NCI-H524 (cell line): Measurements from ENCODE around the gene THSD4.
"Not testable (repeated sequence)": the region's sequence is repeated elsewhere in the genome, so short reads cannot be mapped to it uniquely, and the experiment has no call there.

ENCODE experiments used
- DNase-seq, 2 experiments: peaks; one replicate each; lab custom pipeline; 2025; lab: John Stamatoyannopoulos, UW

THSD4 gene

DNA sequence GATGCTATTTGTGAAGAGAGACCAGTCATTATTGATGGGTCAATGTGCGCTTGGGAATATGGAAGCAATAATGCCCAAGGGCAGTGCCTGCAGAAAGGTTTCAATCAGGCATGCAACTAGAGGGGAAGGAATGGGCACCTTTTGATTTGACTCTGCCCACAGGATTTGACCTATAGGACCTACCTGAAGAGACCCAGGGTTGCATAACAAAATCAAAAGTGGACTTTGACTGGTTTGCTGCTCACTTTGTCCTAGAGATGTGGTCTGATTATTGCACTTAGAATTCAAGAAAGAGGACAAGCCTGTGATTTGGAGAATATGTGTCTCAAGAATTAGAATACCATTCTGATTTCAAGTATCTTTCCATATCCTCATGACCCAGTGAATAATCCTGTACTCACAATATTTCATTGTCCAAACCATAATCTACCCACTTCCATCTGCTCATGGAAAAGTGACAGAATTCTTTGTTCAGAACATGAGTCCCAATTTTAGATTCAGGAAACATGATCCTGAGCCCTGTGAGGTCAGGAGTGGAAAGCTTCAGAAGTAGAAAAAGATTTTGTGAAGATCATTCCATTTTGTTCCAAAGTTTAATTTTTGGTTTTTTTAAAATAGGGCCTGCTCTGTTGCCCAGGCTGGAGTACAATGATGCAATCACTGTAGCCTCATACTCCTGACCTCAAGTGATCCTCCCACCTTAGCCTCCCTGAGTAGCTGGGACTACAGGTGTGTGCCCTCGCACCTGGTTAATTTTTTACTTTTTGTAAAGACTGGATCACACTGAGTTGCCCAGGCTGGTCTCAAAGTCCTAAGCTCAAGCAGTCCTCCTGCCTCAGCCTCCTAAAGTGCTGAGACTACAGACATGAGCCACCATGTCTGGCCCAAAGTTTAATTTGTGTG is 543.8 kb downstream of the THSD4 start:
- DNase-seq, result no peak

DNA sequence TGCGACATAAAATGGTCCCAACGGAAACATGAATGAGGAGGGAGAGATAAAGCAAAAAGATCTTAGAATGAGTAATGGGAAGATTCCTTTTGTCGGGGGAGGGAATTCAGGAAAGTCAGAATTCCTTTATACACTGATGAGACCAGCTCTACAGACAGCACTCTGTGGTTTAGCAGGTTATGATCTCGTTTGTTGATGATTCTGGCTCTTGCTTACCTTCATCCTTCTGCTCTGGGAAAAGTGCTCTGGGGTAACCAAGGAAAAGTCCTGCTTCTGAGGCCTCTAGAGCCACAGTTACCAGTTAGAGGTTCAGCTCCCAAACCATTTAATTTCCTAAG is 544.4 kb downstream of the THSD4 start:
- no peak for DNase-seq

DNA sequence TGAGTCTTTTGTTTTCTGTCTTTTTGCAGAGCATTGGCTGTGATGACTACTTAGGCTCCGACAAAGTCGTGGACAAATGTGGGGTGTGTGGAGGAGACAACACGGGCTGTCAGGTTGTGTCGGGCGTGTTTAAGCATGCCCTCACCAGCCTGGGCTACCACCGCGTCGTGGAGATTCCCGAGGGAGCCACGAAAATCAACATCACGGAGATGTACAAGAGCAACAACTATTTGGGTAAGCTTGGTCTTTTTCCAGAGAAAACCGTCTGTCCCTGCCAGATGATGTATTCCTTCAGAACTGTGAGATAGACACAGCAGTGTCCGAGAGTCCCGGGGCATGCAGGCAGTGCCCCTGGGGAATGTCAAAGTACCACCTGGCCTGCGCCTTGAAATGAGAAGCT is 545.2 kb downstream of the THSD4 start:
- peak in 1 of 2 experiments; percentile 22 for DNase-seq

DNA sequence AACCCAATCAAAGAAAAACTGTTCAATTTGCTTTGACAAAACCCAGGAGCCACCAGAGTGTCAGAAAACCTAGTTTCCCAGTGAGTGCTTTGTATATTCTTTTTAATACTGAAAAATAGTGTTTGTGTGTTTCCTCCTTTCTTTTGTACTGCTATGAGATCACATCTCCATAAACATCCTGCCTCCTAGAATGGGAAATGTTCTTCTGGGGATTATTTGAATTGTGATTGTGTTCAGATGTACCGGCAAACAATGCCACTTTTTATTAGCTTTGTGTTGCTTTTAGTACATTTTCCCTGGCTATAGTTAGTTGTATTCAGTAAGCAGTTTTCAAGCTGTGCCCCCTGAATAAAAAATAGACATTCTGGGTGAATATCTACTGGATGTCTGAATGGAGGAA is 547.0 kb downstream of the THSD4 start:
- DNase-seq, result no peak

DNA sequence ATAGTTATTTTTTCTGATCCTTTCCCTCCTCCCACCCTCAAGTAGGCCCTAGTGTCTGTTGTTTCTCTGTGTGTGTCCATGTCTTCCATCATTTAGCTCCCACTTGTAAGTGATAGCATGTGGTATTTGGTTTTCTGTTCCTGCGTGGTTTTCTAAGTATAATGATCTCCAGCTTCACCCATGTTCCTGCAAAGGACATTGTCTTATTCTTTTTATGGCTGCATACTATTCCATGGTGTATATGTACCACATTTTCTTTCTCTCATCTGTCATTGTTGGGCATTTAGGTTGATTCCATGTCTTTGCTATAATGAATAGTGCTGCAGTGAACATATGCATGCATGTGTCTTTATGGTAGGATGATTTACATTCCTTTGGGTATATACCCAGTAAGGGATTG is 549.4 kb downstream of the THSD4 start:
- DNase-seq, result no peak

DNA sequence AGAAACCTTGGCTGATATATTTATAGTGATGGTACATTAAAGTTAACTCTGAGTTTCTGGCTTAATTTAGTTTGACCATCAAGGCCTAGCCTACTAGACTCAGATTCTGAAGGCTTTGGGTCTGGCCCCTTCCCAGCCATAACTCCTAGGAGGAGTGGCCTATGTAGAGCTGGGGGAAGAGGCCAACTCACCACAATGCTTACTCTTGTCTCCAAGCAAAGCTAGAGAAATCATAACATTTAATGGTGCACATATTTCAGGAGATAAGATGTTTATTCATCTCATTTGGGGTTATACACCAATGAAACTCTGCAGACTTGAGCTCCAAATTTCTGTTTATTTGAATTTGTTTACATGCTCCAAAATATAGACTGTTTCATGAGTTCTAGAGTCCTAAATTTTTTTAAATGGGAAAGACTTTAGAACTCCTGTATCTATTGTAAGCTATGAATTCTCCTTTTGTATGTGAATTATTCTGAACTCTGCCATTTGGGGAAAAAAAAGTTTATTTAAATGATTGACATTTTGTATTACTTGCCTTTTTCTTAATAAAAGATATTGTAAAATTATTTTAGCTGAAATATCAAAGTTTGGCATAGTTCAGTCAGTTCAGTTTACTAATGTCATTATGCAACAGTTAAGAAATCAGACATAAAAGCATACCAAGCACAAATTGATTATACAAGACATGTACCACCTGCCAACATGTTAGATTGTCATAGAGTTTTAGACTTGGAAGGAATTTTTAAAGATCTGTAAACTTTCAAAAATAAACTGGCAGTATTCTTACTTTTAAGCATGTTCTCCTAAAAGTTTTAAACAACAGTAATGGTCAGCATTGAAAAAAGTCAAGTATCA is 551.7 kb downstream of the THSD4 start:
- no peak for DNase-seq

DNA sequence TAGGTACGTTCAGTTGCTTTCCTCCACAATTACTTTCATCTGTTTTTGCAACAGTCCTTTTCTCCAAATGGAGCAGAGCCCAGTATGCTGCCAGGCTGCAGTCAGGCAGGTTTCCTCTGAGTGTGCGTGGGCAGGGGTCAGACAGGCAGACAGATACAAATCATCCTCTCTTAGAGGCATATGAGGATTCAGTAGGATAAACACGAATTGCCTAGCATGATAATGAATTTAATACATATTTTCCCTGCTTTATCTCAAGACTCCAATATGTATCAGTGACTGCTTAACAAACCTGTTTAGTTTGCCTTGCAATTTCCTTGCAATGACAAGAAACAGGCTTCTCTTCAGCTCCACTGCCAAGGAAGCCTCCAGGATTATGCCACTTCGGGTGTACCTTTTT is 554.4 kb downstream of the THSD4 start:
- DNase-seq, result no peak

DNA sequence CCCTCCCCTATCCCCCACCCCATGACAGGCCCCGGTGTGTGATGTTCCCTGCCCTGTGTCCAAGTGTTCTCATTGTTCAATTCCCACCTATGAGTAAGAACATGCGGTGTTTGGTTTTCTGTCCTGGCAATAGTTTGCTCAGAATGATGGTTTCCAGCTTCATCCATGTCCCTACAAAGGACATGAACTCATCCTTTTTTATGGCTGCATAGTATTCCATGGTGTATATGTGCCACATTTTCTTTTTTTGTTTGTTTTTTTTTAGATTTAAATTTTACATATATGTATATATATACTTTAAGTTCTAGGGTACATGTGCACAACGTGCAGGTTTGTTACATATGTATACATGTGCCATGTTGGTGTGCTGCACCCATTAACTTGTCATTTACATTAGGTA is 555.0 kb downstream of the THSD4 start:
- DNase-seq, result not testable (repeated sequence)

DNA sequence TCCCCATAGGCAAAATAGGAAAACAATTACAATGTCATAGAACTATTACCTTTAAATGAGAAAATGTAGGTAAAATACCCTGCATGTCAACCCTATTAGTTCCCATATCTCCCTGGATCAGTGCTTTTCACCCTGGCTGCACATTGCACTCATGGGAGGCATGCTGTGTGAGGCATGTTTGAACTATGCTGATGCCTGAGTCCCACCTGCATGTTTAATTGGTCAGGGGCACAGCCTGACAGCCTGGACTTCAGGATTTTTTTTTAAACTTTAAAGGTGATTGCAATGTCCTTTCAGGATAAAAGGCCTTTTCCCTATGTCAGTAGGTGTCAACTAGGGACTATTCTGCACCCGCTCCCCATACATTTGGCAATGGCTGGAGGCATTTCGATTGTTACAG is 559.1 kb downstream of the THSD4 start:
- no peak for DNase-seq

DNA sequence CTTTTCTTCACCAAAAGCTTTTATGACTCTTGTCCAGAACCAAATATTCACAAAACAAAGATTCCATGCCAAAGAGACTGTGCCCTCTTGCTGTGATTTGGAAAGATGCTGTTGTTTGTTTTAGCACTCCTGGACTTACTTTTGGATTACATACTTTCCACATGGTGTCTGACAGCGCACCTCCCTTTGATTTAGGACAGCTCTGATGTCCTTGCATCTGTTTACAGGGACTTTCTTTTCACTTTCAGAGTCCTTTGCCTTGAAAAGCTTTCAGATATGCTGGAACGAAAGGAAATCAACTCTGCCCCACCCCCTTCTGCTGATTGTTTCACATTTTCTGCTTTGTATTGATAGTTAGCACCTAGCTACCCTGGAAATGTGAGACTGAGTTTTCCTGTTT is 562.1 kb downstream of the THSD4 start:
- DNase-seq, result no peak

DNA sequence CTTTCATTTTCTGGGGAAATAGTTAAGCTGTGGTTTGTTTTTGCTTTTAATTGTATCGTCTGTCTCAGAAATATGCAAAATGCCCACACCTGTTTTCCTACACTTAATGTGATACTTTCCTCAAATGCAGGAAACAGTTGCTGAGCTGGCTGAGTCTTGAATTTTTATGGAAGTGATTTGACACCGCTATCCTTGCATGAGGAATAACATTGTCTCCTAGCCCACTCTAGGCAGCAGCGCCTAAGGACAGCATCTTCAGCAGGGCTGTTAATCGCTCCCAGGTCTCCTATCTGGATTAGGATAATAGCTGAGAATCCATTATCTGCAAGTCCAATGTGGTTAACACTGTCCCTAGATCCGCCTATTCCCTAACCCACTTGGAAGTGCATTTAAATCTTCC is 562.5 kb downstream of the THSD4 start:
- no peak for DNase-seq

DNA sequence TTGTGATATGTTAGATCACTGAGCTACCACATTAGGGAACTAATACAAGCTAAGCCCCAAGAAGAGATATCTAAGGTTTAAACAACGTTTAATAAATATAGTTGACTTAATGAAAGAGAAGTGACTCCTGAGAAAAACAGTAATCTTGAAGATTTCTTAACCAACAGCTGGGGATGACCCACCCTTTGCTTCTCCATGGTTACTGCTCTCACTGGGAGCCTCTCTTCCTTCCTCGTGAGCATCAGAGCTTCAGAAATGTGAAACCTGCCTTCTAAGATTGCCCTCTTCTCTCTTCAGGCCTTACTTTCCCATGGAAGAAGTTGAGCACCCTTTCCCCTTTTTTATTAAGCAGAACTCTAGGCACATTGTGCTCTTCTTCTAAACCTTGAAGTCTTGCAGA is 562.9 kb downstream of the THSD4 start:
- DNase-seq, result no peak

DNA sequence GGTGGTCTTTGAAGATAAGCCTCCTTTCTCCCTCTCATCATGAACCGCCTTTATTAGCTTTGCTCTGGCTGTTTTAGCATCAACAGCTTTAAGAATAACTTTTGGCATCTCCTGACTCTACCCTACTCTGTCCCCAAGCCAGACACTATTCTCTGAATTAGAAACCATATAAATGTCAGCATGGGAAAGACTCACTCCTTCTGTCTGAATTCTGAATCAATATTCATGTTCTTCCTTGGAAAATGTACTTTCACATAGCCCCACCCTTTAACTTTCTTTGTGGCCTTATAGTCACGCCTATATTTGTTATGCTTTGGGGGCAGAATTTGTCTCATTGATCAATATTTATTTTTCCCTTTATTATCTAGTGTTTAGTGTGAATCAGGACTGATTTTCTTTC is 563.3 kb downstream of the THSD4 start:
- no peak for DNase-seq

DNA sequence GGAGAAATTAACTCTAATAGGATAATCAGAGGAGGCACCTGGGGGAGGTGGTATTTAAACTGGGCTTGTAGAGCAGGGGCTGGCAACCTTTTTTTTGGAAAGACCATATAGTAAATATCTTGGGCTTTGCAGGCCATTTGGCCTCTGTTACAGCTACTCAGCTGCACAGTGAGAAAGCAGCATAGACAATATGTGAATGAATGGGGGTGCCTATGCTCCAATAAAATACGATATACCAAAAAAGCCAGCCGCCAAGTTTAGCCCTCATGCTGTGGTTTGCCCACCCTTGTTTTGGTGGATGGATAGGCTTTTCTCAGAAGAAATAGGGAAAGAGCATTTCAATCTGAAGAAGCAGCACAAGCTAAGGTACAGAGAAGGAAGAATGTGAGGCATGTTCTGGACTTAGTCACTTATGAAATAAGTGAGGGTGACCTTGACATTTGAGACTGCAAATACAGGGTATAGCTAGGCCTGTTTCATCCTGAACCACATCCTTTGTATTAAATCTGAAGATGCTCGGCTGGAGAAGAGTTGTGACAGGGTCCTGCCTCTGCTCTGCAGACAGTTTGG is 564.0 kb downstream of the THSD4 start:
- DNase-seq, result no peak

DNA sequence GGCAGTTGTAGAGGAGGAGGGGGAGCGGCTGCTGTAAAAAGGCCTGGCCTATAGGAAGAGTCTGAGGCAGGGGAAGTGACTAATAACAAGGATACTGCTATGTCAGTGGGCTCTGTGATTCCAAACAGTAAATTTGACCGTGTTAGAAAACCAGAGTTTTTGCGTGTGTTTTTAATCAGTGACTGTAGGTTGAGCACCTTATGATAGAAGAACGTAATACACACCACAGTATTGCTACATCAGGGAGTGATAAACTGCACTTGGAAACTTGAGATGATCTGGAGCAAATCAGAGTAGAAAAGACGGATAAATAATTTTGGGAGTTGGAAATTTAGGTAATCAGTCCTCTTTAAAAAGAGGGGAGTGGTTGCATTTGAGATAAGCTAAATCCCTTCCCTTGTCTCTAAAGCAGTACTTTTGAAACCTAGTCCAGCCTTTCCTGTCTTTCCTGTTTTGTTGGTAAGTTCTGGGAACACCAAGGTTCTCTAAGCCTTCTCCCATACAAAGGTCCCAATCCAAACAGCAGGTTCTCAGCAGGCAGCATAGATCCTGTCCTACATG is 564.6 kb downstream of the THSD4 start:
- no peak for DNase-seq

DNA sequence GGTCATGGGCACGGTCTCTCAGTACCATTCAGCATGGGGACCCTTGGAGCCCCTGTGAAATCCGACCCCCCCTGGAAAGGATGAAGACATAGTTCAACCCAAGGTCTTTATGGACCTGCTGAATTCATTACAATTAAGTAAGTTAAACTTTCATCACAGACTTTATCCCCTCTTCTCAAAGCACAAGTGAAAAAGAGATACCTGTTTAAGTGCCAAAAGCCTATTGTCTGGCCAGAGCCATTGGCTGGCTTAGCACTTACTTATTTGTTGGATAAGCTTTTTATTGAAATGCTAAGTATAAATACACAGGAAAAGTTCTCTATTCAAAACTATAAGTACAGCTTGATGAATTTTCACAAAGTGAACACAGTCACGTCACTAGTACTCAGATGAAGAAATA is 566.7 kb downstream of the THSD4 start:
- DNase-seq, result no peak

DNA sequence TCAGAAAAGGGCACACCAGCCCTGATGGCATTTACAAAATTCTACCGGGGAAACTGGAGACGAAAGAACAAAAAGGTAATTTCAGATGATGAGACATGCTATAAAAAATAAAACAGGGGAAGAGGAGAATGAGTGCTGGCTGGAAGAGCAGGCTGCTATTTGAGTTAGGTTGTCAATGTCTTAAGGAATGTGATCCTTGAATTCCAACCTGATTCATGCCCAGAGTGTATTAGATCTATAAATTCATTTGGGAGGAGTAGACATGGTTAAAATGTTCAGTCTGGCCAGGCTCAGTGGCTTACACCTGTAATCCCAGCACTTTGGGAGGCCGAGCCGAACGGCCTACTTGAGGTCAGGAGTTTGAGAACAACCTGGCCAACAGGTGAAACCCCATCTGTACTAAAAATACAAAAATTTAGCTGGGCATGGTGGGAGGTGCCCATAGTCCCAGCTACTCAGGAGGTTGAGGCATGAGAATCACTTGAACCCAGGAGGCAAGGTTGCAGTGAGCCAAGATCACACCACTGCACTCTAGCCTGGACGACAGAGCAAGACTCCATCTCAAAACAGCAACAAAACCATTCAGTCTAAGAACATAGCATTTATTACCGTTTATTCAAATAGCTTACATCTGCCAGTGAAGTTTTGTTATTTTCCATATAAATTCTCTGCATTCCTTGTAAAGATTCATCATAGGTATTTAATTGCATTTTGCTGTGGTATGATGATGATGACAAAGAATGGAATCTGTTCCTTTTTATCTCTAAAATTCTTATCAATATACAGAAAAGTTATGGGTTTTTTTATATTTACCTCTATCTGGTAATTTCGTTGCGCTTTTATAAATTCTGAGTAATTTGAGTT is 568.4 kb downstream of the THSD4 start:
- DNase-seq, result no peak

DNA sequence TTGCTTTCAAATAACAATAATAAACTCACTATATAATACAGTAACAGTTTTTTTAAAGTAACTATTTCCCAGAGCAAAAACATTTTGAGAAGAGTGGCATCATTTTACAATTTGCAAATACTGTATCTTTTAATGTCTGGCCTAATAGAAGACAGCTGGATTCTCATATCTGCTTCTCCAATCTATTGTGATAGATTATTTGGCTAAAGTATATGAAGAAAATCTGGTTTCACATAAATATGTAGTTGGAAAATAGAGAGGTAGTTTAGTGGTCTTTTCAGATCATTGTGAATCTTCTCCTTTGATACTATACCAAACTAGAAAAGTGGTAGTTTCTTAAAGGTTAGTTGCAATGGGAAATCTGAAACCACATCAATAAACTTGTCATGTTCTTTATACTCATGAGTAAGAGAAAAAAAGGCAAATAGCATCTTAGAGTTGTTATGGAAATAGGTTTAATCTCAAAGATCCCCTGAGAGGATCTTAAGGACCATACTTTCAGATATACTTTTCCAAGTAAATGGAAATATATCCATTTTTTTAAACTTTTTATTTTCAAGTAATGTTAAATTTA is 570.2 kb downstream of the THSD4 start:
- no peak for DNase-seq

DNA sequence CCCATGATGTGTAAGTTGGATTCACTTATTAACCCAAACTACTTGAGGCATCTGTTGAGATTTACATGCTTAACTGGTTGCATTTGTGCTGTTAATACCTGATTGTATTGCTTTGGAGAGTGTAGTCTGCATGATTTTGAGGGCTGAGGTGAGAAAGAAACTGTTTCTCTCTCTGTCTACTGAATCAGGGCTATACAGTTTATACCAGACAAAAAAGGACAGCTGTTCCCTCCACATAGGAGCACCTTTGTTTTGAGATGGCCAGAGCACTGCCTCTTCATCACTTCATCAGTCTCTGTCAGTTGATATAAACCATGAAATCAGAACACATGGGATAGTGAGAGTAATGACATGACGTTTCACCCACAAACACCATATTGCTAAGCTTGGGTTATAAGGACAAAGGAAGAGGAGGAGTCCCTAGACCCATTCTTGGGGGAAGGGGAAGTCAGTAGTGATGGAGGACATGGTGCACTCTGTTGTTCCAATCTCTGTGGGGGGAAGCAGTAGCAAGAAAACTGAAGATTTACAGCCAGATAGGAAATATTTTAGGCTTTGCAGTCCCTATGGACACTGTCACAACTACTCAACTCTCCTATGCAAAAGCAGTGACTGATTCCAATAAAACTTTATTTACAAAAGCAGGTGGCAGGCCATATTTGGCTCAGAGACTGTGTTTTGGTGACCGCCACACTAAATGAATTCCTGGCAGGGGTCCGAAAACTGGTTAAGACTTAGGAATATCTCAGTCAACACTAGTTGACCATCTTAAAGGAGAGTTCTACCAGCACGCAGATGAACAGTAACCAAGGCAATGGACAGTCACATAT is 571.2 kb downstream of the THSD4 start:
- DNase-seq, result peak in 1 of 2 experiments; percentile 67

DNA sequence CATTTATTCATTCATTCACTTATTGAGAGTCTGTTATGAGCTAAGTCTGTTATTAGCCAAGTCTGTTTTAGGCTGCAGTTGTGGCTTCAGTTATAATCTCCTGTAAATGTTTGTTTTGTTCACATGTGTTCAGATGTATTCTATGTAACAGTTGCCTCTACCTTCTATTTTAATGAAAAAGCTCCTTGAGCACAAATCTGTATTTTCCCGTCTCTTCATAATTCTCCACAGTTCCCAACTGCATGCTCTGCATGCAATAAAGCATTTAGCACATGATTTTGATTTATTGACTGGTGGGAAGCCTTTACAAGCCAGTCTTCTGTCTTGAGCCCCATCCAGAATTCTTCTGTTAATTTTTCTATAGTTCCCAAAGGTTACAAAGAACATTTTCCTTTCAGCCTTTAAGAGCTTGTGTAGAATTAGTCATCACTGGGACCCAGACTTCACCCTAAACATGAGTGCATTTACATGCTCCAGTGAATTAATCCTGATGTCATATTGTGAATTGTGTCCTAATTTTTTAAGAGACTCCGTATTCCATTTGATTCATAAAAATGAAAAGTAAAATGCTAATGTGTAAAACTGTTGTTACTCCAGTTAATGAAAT is 572.7 kb downstream of the THSD4 start:
- DNase-seq, result peak in 1 of 2 experiments; percentile 16
